Eye (tissue), 1 donor: Measurements from ENCODE around the gene UQCR11.

ENCODE experiments used
- DNase-seq: peaks from one replicate; pipeline ENCODE4 v3.0.0-alpha.2; 2015

Gene UQCR11

DNA sequence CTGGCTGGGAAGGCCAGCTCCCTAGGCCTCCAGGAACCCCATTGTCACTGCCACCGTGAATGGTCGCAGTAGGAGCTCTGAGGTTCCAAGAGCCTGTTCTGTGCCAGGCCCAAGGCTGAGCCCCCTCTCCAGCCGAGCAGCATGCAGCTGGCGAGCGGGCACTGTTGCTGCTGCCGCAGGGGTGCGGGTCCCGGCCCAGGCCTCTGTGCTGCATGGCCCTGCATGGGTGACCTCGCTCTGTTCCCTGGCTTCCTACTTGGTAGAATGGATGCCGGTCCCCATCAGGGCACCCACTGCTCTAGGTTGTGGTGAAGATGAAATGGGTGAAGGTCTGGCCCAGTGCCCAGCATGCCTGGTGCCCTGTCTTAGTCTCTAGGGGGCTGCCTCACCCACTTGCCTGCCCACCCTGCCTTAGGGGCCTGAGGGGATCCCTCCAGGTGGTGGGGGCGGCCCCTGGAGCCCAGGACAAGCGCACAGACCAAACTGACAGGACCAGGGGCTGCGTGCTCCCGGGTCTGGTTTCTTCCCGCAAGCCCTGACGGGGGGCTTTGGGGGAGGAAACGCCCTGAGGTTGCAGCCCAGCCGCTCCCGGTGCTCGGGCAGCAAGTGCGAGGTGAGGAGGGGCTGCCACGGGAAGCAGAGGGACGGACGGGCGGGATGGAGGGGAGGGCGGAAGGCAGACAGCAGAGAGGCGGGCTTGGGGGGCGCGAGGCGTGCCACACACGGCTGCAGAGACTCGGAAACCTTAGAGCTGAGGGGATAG lies 8.7 kb upstream of the UQCR11 start:
- no peak for DNase-seq

DNA sequence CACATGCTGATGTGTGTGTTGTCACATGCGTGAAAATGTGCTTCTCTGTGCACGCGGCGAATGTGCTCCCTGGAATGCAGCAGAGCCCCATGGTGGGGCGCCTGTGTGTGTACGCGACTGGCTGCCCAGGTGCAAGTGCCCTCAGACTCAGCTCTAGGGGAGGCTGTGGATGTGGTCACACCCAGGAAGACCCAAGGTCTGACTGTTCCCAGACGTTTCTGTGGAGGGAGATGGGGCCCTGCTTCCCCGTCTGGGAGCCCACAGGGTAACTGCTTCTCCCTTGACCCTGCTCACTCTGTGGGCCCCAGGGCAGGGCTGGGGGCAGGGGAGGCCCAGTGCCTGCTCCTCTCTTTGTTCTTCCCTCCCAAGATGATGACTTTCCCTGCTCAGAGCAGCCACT lies 7.9 kb upstream of the UQCR11 start:
- DNase-seq = no peak

DNA sequence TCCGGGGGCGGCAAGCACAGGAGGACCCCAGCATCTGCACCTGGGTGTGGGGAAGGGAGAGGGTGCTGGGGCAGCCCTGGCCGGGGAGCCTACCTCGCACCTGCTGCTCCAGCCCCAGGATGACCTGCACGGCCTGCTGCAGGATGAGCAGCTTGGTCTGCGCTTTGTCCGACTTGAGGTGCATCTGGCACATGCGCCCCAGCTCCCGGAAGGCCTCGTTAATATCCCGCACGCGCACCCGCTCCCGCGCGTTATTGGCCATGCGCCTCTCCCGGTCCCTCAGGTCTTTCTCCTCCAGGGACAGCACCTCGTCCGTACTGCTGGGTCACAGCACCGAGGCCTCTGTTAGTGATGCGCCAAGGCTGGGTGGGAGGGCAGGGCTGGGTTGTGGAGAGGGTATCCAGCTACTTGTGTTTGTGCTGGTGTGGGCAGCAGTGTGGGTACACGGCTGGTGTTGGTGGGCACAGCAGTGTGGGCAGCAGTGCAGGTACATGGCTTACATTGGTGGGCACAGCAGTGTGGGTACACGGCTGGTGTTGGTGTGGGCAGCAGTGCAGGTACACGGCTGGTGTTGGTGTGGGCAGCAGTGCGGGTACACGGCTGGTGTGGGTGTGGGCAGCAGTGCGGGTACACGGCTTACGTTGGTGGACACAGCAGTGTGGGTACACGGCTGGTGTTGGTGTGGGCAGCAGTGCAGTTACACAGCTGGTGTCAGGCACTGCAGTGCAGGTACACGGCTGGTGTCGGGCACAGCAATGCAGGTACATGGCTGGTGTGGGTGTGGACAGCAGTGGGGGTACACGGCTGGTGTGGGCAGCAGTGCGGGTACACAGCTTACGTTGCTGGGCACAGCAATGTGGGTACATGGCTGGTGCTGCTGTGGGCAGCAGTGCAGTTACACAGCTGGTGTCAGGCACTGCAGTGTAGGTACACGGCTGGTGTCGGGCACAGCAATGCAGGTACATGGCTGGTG lies 7.1 kb upstream of the UQCR11 start:
- no peak for DNase-seq

DNA sequence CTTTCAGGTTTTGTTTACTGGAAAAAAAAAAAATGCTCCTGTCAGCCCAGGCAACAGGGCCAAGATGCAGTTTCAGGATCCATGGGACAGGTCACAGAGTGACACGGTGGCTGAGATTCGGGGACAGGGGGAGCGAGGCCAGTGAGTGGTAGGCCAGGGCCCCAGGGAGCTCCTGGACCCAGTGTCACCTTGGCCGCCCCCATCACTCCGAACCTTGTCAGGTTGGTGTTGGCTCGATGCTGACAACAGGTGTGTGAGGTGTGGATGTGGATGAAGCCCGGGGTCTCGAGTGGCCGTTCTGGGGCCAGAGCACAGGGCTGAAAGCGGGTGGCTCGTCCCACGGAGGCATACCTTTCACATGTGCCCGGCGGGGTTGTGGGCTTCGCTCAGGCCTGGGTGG lies 6.1 kb upstream of the UQCR11 start:
- DNase-seq = no peak

DNA sequence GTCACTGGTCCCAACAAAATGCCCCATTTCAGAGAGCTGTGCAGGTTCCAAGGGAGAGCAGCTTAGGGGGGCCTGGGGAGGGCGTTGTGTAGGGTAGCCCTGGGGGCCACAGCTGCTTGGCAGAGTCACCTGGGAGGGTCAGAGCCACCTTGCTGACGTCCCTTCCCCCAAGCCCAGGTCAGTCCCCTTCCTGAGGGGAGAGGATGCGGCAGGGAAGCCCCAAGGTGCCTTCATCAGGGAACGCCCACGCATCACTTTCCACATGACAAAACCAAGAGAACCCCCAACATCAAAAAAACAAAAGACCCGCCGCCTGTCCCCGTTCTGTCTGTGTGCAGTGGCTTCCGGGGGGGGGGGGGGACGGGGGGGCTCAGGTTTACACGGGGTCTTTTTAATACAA lies 5.3 kb upstream of the UQCR11 start:
- no peak for DNase-seq

DNA sequence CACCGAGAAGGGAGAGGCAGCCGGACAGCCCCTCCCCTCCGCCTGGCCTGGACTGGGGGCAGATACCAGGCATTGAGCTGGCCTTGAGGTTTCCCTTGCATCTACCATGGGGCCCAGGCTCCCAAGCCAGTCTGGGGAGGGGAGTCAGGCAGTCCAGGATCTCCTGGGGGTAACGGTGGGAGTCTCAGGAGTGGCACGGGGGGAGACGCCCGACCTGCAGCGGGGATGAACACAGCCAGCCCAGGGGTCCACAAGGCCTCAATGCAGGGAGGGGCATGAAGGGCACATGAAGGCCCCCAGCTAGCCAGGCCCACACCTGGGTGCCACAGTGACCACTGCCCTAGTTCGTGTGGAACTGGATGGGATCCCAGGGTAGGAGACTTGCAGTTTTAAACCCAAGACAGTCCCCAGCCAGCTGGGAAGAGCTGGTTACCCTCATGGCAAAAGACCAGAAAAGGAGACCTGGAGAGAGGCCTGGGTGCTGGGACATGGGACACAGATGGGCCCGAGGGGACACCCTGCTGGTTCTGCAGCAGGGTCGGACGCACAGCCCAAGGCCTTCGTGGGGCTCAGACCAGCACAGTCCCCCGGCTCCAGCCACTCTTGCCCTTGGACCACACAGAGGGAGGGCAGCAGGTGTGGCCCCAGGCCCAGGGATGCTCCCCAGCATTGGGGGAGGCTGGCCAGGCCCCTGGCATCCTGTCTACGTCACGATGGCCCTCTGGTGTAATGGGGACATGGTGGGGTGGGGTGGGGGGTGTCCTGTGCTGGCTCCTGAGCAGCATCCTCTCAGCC lies 4.6 kb upstream of the UQCR11 start:
- DNase-seq = no peak

DNA sequence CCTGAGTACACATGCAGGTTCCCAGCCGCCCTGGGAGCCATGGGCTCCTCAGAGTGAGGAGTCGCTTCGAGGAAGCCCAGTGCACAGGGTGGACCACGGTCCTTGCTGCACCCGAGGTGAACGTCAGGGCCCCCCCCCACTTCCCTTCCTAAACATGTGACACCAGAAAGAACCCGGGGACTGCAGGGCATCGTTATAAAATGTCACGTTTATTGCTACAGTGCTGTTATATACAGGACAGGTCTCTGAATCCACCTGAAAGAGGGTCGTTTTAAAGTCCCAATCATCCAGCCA lies 3.8 kb upstream of the UQCR11 start:
- no peak for DNase-seq

DNA sequence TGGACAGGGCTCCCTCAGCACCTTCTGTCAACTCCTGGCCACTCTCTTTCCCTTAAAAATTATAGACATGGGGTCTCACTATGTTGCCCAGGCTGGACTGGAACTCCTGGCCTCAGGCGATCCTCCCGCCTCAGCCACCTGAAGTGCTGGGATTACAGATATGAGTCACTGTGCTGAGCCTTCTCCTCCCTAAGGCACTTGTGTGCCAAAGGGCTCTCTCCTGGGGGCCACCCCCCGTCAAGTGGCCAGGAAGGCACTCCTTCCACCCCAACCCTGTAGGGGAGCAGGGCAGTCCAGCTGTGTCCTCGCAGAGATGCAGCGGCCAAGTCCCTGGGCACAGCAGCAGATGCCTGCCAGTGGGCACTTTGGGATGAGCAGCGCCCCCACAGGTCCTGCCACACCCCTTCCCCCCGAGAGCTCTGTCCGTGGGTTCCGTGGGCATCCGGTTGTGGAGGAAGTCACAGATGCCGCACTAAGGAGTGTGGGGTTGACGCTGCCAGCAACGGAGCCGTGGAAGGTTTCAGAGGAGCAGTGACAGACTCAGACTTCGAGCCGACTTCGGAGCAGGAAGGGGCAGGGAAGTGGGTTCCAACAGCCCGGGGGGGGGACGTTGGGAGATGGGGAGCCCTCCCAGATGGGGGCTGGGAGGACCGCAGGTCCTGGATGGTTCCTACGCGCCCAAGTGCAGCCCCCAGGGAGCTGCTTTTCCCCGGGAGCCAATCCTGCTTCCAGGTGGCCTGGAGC lies 3.3 kb upstream of the UQCR11 start:
- no peak for DNase-seq

DNA sequence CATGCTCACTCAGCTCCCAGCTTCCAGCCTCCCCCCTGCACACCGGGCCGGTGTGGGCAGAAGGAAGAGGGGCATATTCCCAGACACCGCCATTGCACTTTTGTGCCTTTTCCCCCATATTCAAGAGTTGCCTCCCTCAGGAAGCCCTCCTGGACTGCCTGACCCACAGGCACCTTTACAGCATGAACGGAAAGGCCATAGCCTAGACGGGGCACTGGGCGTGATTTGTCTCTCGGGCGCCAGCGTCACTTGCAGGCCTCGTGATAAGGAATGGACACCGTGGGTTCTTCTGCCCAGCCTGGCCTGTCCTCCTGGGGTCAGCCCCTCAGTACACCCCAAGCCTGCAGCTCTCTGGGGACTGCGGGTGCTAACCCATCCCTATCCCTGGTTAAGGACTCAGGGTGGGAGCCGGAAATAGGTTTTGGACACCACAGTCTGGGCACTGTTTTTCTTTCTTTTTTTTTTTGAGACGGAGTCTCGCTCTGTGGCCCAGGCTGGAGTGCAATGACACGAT lies 933 bp upstream of the UQCR11 start:
- DNase-seq = no peak

DNA sequence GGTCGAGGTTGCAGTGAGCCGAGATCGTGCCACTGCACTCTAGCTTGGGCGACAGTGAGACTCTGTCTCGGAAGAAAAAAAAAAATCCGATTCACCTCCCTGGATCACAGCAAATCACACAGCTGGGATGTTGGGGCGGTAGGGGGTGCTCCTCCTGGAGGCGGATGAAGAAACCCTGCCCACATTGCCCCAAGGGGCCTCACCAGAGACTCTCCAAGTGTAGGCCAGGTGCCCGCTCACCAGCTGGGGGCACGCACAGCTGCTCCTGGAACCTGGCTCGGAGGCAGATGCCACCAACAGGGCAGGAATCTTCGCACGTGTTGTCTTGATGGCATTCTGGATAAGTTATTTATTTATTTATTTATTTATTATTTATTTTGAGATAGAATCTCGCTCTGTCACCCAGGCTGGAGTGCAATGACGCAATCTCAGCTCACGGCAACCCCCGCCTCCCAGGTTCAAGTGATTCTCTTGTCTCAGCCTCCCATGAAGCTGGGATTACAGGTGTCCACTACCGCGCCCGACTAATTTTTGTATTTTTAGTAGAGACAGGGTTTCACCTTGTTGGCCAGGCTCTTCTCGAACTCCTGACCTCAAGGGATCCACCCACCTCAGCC lies 3.1 kb downstream of the UQCR11 start:
- DNase-seq = no peak

DNA sequence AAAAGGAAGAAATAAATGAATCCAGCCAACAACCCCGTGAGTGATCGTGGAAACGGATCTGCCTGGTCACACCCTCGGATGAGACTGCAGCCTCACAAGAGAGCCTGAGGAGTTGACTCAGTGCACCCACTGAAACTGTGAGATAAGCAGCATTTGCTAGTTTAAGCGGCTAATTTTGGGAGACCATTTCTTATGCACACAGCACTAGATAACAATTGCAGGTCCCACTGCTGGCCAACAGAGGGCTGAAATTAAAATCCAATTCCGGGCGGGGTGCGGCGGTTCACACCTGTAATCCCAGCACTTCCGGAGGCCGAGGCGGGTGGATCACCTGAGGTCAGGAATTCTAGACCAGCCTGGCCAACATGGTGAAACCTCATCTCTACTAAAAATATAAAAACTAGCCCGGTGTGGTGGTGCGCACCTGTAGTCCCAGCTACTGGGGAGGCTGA lies 3.6 kb downstream of the UQCR11 start:
- DNase-seq = no peak

DNA sequence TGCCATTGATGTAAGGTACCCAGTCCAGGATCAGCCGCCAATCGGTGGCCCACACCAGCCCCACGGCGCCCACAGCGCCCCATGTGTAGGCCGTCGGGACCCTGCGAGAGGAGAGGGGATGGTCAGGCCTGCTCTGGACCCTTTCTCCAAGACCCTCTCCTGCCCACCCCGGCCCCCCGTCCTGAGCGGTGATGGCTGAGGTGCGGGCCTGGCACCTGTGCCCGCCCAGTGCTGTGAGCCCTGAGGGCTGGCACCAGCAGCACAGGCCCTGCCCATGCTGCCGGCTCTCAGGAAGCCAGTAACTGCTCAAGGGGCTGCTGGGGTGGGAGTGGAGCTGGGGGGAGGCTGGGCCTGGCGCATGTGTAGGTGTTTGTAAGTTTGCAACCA lies 5.8 kb downstream of the UQCR11 start:
- DNase-seq = no peak

DNA sequence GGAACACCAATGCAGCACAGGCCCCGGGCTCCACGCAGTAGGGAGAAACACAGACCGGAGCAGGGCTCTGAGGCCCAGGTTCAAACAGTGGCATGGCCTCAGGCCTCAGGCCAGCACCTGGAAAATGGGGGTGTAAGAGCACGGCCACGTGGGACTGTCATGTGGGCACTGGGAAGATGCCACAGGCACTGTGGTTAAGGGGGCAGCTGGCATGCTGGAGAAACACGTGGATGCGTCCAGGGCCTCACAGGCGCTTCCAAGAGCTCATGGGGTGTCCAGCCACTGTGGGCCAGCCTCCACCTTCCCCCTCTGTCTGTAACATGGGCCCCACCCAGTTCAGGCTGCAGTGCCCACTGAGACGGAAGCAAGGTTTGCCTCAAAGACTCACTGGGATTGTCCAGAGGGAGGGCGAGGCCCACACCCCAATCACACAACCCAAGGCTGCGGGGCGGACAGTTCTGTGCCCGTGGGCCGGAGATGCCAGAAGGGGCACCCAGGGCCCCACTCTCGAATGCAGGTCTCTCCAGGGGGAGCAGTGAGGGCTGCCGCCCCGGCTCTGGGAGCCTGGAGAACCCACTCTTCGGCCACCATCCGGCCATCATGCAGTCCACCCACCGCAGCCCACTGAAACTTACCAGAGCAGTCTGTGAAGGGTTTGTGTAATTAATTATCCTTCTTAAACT lies 6.3 kb downstream of the UQCR11 start:
- no peak for DNase-seq

DNA sequence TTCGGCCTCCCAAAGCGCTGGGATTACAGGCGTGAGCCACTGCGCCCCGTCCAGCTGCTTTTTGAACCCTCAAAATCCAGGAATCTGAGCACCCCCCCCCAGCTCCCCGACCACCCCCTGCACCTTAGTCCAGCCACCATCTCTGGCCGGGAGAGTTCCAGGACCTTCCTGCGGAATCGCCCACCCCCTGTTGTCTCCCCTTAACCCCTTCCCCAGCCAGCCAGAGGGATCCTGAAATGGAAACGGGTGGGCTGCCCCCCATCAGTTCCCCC lies 11.8 kb downstream of the UQCR11 start:
- no peak for DNase-seq

DNA sequence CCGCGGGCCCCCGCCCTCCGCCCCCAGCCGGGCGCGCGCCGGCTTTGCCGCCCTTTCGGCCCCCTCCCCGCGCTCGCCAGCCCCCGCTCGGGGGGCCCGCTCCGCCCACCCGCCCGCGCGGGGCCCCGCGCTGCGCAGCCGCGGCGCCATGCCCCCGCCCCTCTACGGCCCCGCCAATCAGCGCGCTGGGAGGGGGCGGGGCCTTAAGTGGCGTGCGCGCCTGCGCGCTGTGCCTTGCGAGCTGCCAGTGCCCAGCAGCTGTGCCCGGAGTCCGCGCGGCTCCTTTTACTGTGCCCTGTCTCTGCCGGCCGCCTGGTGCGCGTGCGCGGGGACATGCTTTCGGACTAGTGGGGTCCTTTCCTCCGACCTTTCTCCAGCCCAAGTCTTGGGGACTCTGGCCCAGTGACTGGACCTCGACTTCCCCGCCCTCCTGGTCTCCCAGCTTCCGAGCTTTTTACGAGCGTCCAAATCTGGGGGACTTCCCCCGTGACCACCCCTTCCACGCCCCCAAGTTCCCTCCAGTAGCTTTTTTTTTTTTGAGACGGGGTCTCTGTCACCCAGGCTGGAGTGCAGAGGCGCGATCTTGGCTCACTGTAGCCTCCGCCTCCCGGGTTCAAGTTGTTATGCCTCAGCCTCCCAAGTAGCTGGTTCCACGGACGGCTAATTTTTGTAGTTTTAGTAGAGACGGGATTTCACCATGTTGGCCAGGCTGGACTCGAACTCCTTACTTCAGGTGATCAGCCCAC lies 12.3 kb downstream of the UQCR11 start, which contains the start of gene MBD3:
TSS of gene MBD3 (minus strand) at position 111 of the 746 bp plus-strand sequence. CDS start 234 bp downstream, outside the sequence.
- DNase-seq = peak; percentile 97

DNA sequence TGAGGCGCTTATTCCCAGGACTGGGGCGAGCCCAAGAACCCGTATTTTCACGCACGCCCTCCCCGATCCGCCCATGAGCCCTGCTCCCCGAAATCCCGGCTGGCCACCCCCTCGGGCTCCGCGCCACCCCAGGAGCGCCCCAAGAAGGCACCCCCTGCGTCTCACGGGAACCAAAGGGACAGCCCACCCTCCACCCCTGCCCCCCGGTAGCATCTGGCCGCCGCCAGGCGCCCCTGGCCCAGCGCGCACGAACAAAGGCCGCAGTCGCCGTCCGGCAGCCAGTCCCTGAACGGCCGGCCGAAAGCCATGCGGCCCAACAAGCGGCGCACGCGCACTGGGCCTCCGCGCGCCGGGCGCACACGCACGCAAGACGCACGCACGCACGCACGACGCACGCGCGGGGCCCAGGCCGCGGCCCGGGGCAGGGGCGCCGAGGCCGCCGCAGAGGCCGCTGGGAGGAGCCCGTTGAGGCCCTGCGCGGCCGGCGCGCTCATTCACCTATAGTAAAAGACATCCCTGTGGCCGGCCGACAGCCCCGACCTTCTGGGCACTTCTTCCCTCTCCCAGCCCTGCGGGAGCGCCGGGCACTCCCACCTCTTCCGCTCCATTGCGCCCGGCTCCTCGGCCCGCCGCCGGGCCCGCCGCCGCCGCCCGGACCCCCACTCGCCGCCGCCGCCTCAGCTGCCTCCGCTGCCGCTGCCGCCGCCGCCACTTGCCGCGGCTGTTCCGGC lies 13.1 kb downstream of the UQCR11 start:
- DNase-seq = peak; percentile 96

DNA sequence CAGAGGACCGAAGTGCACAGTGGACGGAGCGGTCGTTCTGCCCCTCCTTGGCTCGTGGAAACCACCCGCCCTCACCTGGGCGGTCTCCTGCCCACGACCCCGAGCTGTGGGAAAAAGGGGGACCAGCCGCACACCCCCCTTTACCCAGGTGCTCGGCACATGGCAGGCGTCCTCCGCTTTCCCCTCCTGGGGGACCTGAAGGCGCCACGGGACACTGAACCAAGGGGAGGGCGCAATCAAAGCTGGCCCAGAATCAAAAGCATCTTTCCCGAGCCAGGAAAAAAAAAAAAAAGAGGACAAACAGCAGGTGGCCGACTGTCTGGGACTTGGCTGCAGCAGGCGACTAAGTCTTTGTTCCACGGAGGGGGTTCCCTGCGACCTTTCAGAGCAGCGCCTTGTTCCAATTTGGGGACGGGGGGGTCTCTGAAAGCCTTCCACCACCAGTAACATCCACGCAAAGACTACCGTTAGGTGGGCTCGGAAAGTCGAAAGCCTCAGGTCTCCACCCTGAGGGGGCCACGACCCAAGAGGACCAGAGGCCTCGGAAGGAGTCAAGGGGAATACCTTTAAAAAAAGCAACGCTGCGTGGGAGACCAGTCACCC lies 13.7 kb downstream of the UQCR11 start:
- DNase-seq = peak; percentile 72

DNA sequence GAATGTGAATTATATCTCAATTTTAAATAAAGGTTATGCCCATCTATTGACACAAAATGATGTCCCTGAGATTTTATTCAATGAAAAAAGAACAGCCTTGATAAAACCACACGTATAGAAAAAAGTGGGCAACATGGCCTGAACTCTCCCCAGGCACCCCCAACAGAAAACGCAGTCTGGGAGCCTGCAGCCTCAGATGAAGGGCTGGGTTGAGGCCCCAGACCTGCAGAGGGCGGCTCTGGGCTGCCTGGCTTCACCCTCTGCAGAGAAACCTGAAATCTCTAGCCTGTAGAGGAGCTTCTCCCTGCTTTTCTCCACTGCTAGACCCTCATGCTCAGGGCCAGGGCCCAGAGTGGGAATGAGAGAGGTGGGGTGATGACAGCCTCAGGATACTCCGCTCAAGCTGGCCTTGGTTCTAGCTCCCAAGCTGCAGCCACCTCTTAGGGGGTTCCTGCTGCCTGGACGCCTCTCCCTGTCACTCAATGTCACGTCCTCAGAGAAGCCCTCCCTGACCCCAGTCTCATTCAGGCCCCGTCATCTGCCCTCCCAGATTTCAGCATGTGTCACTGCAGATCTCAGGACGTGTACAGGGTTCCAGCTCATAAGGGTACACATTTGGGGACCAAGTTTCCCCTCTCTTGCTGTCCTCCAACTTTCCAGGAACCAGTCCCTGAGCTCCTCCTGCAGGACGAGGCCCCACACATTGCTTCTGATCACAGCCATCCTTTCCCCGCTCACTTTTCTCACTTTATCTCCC lies 14.4 kb downstream of the UQCR11 start:
- DNase-seq = peak; percentile 40

DNA sequence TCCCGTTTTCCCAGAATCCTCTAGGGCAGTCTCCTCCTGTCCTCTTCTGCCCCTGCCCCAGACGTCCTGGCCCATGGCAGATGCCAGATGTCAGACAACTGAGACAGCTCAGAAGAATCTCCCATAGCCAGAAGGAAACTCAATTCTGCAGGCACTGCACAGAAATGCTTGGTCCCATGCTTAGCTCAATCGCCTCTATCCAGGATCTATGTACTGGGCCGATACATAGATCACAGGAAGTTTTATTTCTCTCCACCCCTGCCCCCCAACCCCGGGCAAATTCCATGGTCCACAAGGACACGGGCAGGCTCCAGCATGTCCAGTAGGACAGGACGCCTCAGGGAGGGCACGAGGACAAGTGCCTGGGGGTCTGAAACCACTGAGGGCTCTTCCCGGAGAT lies 17.4 kb downstream of the UQCR11 start:
- peak; percentile 27 for DNase-seq
